ENCODE results near the gene TESK1. TPM values are rescaled to one million over a fixed set of nuclear protein-coding genes. Genes with fewer than 3 reads are reported as not detected.
"Not testable (repeated sequence)": the region's sequence is repeated elsewhere in the genome, so short reads cannot be mapped to it uniquely, and the experiment has no call there.

The TESK1 gene
- total RNA-seq, 1 donor from 2014 or later, result 70.2 TPM

- H3K27me3 ChIP-seq, result no peaks in the 10 kb centered on the region
- H3K27ac ChIP-seq, result peak overlapping the region in 1 of 2 donors; percentile 27
- H3K4me1 ChIP-seq, result no peaks in the 10 kb centered on the region
- no peak for TF ChIP-seq CTCF (IDR thresholded peaks at IDR 0.05)
- intact Hi-C loops (cut with DNase I), result no loop called here
- H3K4me3 ChIP-seq, result no peak overlapping the region
- no peak for DNase-seq (ENCODE audit: low spot score in 2 of 2)
- no peaks in the 10 kb centered on the region for H3K36me3 ChIP-seq
- no peaks in the 10 kb centered on the region for H3K9me3 ChIP-seq
These were observed 30.7 kb downstream of the TESK1 start for GRCh38 chr9:35635730-35636129.

- Histone ChIP-seq H3K9me3 (no peaks in the 10 kb centered on the region), H3K27ac (peak overlapping the region in 1 of 2 donors; percentile 27), H3K27me3 (no peaks in the 10 kb centered on the region), H3K4me3 (no peak overlapping the region), H3K4me1 (no peaks in the 10 kb centered on the region), H3K36me3 (no peaks in the 10 kb centered on the region)
- TF ChIP-seq CTCF (IDR thresholded peaks at IDR 0.05), result no peak
- intact Hi-C loops (cut with DNase I), result no loop called here
- DNase-seq (ENCODE audit: low spot score in 2 of 2), result no peak
These were observed 31.2 kb downstream of the TESK1 start for GRCh38 chr9:35636135-35636876.

- H3K27me3 ChIP-seq; H3K36me3 ChIP-seq; intact Hi-C loops (cut with DNase I); H3K9me3 ChIP-seq; H3K4me1 ChIP-seq; H3K4me3 ChIP-seq; DNase-seq (ENCODE audit: low spot score in 2 of 2): not testable (repeated sequence)
- peak overlapping the region in 1 of 2 donors; percentile 21 for H3K27ac ChIP-seq
These were observed 31.8 kb downstream of the TESK1 start for GRCh38 chr9:35636877-35637246.

GRCh38 chr9:35637427-35637955 lies 32.4 kb downstream of the TESK1 start:
- H3K27ac ChIP-seq; H3K4me1 ChIP-seq; H3K9me3 ChIP-seq; intact Hi-C loops (cut with DNase I); DNase-seq (ENCODE audit: low spot score in 2 of 2); H3K27me3 ChIP-seq; H3K4me3 ChIP-seq; H3K36me3 ChIP-seq: not testable (repeated sequence)

- intact Hi-C loops (cut with DNase I); H3K4me3 ChIP-seq; H3K9me3 ChIP-seq; H3K27me3 ChIP-seq; H3K27ac ChIP-seq; H3K4me1 ChIP-seq; H3K36me3 ChIP-seq: not testable (repeated sequence)
- DNase-seq (ENCODE audit: low spot score in 2 of 2), result peak in 1 of 2 donors; percentile 49
These were observed 33.7 kb downstream of the TESK1 start for GRCh38 chr9:35638751-35639150.

GRCh38 chr9:35639225-35639624 lies 34.2 kb downstream of the TESK1 start:
- H3K4me3 ChIP-seq; H3K27ac ChIP-seq; H3K36me3 ChIP-seq; H3K4me1 ChIP-seq; H3K27me3 ChIP-seq; intact Hi-C loops (cut with DNase I); H3K9me3 ChIP-seq; DNase-seq (ENCODE audit: low spot score in 2 of 2): not testable (repeated sequence)

- H3K27ac ChIP-seq, result no peak overlapping the region
- no peaks in the 10 kb centered on the region for H3K9me3 ChIP-seq
- H3K27me3 ChIP-seq, result no peaks in the 10 kb centered on the region
- TF ChIP-seq CTCF (IDR thresholded peaks at IDR 0.05), result no peak
- no peaks in the 10 kb centered on the region for H3K36me3 ChIP-seq
- intact Hi-C loops (cut with DNase I), result loop anchor here (10.0 kb wide), 1 partner anchor 305 kb away; no protein-coding TSS in a partner anchor
- H3K4me3 ChIP-seq, result no peak overlapping the region
- DNase-seq (ENCODE audit: low spot score in 2 of 2), result no peak
- H3K4me1 ChIP-seq, result no peaks in the 10 kb centered on the region
These were observed 34.6 kb downstream of the TESK1 start for GRCh38 chr9:35639631-35640030.

GRCh38 chr9:35640431-35640830 lies 35.4 kb downstream of the TESK1 start:
- not testable (repeated sequence) for H3K4me3 ChIP-seq, H3K4me1 ChIP-seq, H3K27me3 ChIP-seq, H3K9me3 ChIP-seq, H3K27ac ChIP-seq, H3K36me3 ChIP-seq
- intact Hi-C loops (cut with DNase I), result loop anchor here (10.0 kb wide), 1 partner anchor 304 kb away; no protein-coding TSS in a partner anchor
- peak in 1 of 2 donors; percentile 45 for DNase-seq (ENCODE audit: low spot score in 2 of 2)

- not testable (repeated sequence) for H3K27me3 ChIP-seq, H3K4me1 ChIP-seq, H3K9me3 ChIP-seq, H3K4me3 ChIP-seq, H3K36me3 ChIP-seq, H3K27ac ChIP-seq
- DNase-seq (ENCODE audit: low spot score in 2 of 2), result peak in 1 of 2 donors; percentile 42
- intact Hi-C loops (cut with DNase I), result loop anchor here (10.0 kb wide), 1 partner anchor 303 kb away; no protein-coding TSS in a partner anchor
These were observed 36.4 kb downstream of the TESK1 start for GRCh38 chr9:35641478-35641877.
